ENCODE measurements around the gene SMURF1. TPM values are rescaled to one million over a fixed set of nuclear protein-coding genes. Genes with fewer than 3 reads are reported as not detected.

SMURF1 gene
- total RNA-seq = 14.4 and 15.5 TPM in 2 replicates

DNA sequence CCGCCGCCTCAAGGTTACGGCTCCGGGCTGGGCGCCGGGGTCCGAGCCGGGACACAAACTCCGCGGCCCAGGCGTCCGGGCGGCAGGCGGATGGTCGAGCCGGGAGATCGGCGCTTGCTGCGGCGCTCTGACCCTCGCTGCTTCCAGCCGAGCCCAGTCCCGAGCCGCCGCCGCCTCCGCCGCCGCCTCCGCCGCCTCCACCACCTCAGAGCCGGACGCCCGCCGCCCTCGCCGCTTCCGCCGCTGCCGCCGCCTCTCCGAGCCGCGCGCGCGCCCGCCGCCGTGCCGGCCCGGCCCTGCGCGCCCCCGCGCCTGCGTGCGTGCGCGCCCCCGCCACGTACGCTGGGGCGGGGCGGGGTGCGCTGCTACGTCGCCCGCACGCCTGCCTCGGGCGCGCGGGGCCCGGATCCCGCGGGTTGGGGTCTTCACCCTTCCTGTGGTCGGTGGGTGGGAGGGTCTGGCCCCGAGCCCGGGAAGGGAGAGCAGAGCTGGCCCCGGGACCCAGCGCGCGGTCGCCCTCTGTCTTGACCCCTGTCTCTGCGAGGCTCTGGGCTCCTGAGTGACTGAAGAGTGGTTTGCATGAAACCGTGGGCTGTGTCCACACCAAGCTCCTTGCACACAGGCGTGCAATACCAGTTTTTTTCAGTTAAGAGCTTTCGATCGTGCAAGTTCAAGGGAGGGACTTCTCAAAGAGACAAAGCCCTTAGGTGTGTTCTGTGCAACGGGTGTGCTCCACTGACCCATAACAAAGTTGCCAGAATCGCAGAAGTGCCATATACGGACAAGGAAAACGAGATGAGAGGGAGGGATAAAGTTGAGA is at the start of gene SMURF1:
TSS of gene SMURF1 (minus strand) at position 256 of the 820 bp plus-strand sequence. CDS start 328 bp downstream, outside the sequence.

Other genes with a start within 250 kb of the SMURF1 start
- not detected in 2 replicates for gene KPNA7, start 64.0 kb upstream of the SMURF1 start, total RNA-seq
- not detected in 2 replicates for gene MYH16, start 128.7 kb upstream of the SMURF1 start, total RNA-seq
- gene ARPC1A, start 181.8 kb upstream of the SMURF1 start, total RNA-seq = 174 and 198 TPM in 2 replicates
- 262 and 273 TPM in 2 replicates for gene ARPC1B, start 230.6 kb upstream of the SMURF1 start, total RNA-seq

Measured in cardiac atrium fibroblast (primary cell).